Neural crest cell (in vitro differentiated cells): Measurements from ENCODE around the gene KHSRP. TPM values are rescaled to one million over a fixed set of nuclear protein-coding genes. Genes with fewer than 3 reads are reported as not detected.
"Not testable (repeated sequence)": the region's sequence is repeated elsewhere in the genome, so short reads cannot be mapped to it uniquely, and the experiment has no call there.

Experiments used
- DNase-seq: peaks from one replicate; pipeline ENCODE4 v3.0.0; 2021; ENCODE audit warnings: low read depth, mixed read lengths, low spot score
- H3K27ac Mint-ChIP-seq: one replicate; pipeline ENCODE4 v1.8.0; 2021; ENCODE audit warnings: mild to moderate bottlenecking, mixed read lengths; ENCODE audit not compliant: unreplicated experiment
- H3K27me3 Mint-ChIP-seq: 2 replicates; pipeline ENCODE4 v1.8.0; 2021; ENCODE audit warnings: low read depth, mild to moderate bottlenecking, mixed read lengths
- H3K36me3 Mint-ChIP-seq: 2 replicates; pipeline ENCODE4 v1.8.0; 2021; ENCODE audit warnings: low read depth, mild to moderate bottlenecking, mixed read lengths
- H3K4me1 Mint-ChIP-seq: 2 replicates; pipeline ENCODE4 v1.8.0; 2021; ENCODE audit warnings: mixed read lengths
- H3K4me3 Mint-ChIP-seq: one replicate; pipeline ENCODE4 v1.8.0; 2021; ENCODE audit warnings: mild to moderate bottlenecking, mixed read lengths
- H3K9me3 Mint-ChIP-seq: 2 replicates; pipeline ENCODE4 v1.8.0; 2021; ENCODE audit warnings: mixed read lengths
- total RNA-seq: library from RNA; stranded (reverse); gene quantifications from 2 replicates; pipeline ENCODE4 v1.2.1, GENCODE V29; 2021
- TF ChIP-seq, protein P1 (sequence below): fragments of 200-600 bp; sonication (generic); conservative IDR thresholded peaks from 2 replicates; pipeline ENCODE4 v1.5.0; 2021; ENCODE audit warnings: antibody characterized with exemption, mild to moderate bottlenecking

Gene KHSRP
- total RNA-seq, 1 donor from 2014 or later, result 678 TPM

GRCh38 chr19:6409346-6409745, 15.3 kb downstream of the KHSRP start:
- Mint-ChIP-seq H3K9me3 (no peaks in the 10 kb centered on the region), H3K4me3 (no peak overlapping the region), H3K4me1 (no peaks in the 10 kb centered on the region), H3K27me3 (no peaks in the 10 kb centered on the region), H3K27ac (no peak overlapping the region), H3K36me3 (no peaks in the 10 kb centered on the region)
- TF ChIP-seq, protein P1, sequence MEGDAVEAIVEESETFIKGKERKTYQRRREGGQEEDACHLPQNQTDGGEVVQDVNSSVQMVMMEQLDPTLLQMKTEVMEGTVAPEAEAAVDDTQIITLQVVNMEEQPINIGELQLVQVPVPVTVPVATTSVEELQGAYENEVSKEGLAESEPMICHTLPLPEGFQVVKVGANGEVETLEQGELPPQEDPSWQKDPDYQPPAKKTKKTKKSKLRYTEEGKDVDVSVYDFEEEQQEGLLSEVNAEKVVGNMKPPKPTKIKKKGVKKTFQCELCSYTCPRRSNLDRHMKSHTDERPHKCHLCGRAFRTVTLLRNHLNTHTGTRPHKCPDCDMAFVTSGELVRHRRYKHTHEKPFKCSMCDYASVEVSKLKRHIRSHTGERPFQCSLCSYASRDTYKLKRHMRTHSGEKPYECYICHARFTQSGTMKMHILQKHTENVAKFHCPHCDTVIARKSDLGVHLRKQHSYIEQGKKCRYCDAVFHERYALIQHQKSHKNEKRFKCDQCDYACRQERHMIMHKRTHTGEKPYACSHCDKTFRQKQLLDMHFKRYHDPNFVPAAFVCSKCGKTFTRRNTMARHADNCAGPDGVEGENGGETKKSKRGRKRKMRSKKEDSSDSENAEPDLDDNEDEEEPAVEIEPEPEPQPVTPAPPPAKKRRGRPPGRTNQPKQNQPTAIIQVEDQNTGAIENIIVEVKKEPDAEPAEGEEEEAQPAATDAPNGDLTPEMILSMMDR, result no peak
- no peak for DNase-seq

DNA sequence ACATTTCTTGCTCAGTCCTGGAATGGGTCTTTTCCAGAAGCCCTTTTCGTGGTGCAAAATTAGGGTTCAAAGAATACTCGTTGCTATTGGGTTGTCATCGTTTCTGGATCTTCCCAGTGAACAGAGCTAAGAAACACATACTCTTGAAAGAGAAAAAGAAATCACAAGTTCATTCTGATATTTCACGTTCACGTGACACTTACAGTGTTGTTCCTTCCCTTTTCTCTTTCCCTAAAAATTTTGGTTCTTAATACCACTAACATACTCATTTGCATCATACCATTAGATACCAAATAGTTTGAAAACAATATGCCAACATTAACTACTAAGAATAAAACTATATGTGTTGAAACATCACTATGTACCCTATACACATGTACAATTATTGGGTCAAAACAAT, 18.2 kb downstream of the KHSRP start:
- no peaks in the 10 kb centered on the region for H3K36me3 Mint-ChIP-seq
- no peaks in the 10 kb centered on the region for H3K9me3 Mint-ChIP-seq
- no peak overlapping the region for H3K27ac Mint-ChIP-seq
- TF ChIP-seq, protein P1, result no peak
- peaks cover 21% of the 10 kb centered on the region for H3K4me1 Mint-ChIP-seq
- no peak for DNase-seq
- no peaks in the 10 kb centered on the region for H3K27me3 Mint-ChIP-seq
- H3K4me3 Mint-ChIP-seq, result no peak overlapping the region

DNA sequence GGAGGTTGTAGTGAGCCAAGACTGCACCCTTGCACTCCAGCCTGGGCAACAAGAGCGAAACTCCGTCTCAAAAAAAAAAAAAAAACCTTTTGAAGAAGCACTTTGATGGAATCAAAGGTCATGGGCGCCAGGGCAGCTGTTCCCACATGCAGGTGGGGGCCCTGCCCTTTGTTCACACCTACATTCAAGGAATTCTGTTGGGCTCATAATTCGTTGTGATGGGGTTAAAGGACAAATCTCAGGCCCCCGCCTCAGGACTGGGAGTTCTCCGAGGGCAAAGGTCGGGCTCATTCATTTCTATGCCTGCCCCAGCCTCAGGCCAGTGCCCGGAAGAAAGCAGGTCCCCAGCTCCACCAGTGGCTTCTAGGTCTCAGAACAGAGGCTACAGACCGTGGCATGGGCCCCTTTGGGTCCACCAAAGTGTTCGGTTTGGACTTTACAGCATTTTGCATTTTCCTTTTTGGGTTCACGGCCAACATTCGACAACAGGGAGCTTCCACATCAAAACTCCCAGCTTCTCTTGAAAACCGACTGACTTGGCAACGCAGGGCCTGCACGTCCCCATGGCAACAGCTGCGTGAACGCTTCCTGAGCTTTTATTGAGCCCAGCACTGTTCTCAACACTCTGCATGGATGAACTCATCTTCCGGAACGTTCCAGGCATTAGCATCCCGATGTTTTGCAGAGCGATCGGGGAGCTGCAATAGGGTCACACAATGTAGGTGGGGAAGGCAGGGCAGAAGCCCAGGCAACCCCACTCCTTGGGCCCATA, 21.6 kb downstream of the KHSRP start:
- DNase-seq, result peak; percentile 53
- Mint-ChIP-seq H3K27me3 (no peaks in the 10 kb centered on the region), H3K36me3 (no peaks in the 10 kb centered on the region), H3K27ac (peak overlapping the region; percentile 96), H3K9me3 (no peaks in the 10 kb centered on the region), H3K4me1 (peaks cover 21% of the 10 kb centered on the region), H3K4me3 (peak overlapping the region; percentile 81)
- TF ChIP-seq, protein P1, result no peak

- TF ChIP-seq, protein P1, result no peak
- Mint-ChIP-seq H3K27ac (peak overlapping the region; percentile 95), H3K4me3 (peak overlapping the region; percentile 72), H3K36me3 (no peaks in the 10 kb centered on the region), H3K27me3 (no peaks in the 10 kb centered on the region), H3K9me3 (no peaks in the 10 kb centered on the region), H3K4me1 (peaks cover 21% of the 10 kb centered on the region)
- no peak for DNase-seq
Observed at GRCh38 chr19:6402058-6402457, 22.6 kb downstream of the KHSRP start.

- not testable (repeated sequence) for H3K9me3 Mint-ChIP-seq, H3K27ac Mint-ChIP-seq, H3K36me3 Mint-ChIP-seq, H3K4me3 Mint-ChIP-seq, H3K27me3 Mint-ChIP-seq, DNase-seq
- H3K4me1 Mint-ChIP-seq, result peaks cover 21% of the 10 kb centered on the region
Observed at GRCh38 chr19:6400062-6400944, 24.3 kb downstream of the KHSRP start.

- H3K4me1 Mint-ChIP-seq, result peaks cover 26% of the 10 kb centered on the region
- TF ChIP-seq, protein P1, result no peak
- no peak for DNase-seq
- H3K9me3 Mint-ChIP-seq, result no peaks in the 10 kb centered on the region
- H3K36me3 Mint-ChIP-seq, result peaks cover 2% of the 10 kb centered on the region
- no peaks in the 10 kb centered on the region for H3K27me3 Mint-ChIP-seq
- H3K4me3 Mint-ChIP-seq, result no peak overlapping the region
- H3K27ac Mint-ChIP-seq, result no peak overlapping the region
Observed at GRCh38 chr19:6396305-6396704, 28.3 kb downstream of the KHSRP start.
